ENCODE results near the gene CDKN1A.

The CDKN1A gene

DNA sequence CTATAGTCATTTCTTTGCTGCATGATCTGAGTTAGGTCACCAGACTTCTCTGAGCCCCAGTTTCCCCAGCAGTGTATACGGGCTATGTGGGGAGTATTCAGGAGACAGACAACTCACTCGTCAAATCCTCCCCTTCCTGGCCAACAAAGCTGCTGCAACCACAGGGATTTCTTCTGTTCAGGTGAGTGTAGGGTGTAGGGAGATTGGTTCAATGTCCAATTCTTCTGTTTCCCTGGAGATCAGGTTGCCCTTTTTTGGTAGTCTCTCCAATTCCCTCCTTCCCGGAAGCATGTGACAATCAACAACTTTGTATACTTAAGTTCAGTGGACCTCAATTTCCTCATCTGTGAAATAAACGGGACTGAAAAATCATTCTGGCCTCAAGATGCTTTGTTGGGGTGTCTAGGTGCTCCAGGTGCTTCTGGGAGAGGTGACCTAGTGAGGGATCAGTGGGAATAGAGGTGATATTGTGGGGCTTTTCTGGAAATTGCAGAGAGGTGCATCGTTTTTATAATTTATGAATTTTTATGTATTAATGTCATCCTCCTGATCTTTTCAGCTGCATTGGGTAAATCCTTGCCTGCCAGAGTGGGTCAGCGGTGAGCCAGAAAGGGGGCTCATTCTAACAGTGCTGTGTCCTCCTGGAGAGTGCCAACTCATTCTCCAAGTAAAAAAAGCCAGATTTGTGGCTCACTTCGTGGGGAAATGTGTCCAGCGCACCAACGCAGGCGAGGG, 594 bp upstream of the CDKN1A start:
- DNase-seq (ENCODE audit: insufficient read length, low spot score) (no peak), FAIRE-seq (no peak)
- TF ChIP-seq POLR2A (IDR thresholded peaks at IDR 0.05; ENCODE audit: low read depth, low read length): no peak

DNA sequence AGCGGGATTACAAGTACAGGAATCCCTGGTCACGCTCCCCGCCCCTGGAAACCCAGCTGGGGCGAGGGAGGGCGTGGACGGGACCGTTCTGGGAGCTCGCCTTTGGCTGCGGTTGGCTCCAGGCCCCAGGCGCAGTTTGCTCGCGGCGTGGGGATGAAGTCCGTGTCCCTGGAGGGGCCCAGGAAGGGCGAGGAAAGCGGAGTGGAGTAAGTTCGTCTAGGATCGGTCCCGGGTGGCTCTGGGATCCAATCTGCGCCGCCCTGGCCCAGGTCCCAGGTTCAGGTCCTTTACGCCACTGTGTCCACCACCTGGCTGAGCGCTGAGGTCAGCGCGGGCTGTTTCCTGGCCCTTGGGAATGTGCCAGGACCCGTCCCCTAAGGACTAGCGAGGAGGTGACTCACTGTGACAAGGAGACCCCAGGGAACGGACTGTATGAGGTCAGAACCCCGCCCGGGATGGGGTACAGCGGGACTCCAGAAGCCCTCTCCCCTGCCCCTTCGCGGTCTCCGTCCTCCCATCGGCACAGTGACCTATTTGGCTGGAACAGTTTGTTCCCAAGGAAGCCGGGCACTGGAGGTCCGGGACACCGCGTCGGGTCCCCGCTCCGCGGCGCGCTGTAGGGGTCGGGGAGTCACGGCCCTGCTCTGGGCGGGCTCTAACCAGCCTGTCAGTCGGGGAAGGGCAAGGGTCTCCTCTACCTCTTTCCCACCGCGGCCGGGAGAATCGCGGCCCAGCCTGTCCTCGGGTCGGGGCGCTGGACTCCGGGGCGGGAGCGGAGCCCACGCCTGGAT, 724 bp downstream of the CDKN1A start:
- TF ChIP-seq POLR2A (IDR thresholded peaks at IDR 0.05; ENCODE audit: low read depth, low read length): no peak
- FAIRE-seq (no peak), DNase-seq (ENCODE audit: insufficient read length, low spot score) (peak; percentile 51)

DNA sequence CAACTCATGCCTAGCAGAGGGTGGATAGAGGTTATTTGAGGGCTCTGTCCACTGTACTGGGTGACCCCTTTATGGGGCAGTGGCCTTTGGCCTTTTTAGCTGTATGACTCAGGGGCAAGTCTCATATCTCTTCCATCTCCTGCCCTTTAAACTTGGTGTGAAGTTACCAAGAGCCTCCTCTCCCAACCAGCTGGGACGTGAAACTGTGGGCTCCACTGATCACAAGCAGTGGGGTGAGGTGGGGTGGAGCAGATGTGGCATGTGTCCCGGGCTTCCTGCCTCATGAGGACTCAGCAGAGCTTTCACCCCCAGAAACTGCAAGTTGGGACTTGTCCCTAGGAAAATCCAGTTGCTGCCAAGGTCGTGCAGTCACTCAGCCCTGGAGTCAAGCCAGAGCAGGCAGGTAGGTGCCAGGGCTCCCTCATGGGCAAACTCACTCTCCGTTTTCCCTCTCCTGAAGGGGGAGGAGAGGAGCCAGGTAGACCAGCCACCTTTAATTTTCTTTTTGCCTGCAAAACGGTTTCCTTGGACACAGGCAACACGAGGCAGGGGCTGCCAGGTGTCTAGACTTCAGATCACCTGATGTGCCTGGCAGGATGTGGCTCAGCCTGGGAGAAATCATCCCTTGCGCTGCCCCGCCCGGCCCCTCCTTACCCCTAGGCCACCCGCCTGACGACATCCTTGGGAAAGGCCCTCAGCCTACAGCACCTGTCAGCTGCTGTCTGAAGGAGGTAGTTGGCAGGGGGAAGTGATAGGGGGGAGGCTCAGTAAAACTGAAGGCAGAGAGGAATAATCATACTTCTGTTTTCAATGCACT, 4.0 kb downstream of the CDKN1A start:
- TF ChIP-seq POLR2A (IDR thresholded peaks at IDR 0.05; ENCODE audit: low read depth, low read length): no peak
- DNase-seq (ENCODE audit: insufficient read length, low spot score) (no peak), FAIRE-seq (no peak)

DNA sequence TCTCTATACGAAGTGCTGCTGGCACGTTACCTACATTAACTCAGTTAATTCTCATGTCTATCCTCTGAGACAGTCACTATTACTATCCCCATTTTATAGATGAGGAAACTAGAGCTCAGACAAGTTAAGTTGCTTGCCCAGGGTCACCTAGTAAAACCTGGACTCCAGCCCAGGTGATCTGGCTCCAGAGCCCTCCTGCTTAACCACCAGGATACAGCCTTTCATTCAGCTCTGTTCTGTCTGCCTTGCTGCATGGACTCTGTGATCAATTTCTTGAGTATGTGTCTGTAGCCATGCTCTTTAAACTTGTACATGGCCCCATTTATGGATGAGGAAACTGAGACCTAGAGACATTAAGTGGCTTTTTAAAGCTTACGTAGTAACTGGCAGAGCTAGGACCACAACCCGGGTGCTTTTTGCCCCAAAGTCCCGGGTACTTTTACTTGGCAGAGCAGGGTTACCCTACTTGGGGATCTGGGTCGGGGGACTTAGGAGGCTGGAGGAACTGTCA, 4.7 kb downstream of the CDKN1A start:
- no peak for TF ChIP-seq POLR2A (IDR thresholded peaks at IDR 0.05; ENCODE audit: low read depth, low read length)
- FAIRE-seq (no peak), DNase-seq (ENCODE audit: insufficient read length, low spot score) (no peak)

GRCh38 chr6:36683656-36684446, 5.3 kb downstream of the CDKN1A start:
- DNase-seq (ENCODE audit: insufficient read length, low spot score): no peak
- FAIRE-seq: no peak
- no peak for TF ChIP-seq POLR2A (IDR thresholded peaks at IDR 0.05; ENCODE audit: low read depth, low read length)

DNA sequence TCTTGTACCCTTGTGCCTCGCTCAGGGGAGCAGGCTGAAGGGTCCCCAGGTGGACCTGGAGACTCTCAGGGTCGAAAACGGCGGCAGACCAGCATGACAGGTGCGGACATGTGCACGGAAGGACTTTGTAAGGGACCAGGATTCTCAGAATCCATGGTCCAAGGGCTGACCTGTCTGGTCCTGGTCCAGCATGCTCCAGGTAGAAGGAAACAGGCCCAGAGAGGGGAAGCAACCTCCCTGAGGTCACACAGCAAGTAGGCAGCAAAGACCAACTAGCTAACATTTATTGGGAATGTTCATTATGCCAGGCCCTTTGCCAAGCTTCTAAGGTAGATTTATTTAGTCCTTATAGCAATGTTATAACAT, 5.9 kb downstream of the CDKN1A start:
- DNase-seq (ENCODE audit: insufficient read length, low spot score): no peak
- no peak for FAIRE-seq
- TF ChIP-seq POLR2A (IDR thresholded peaks at IDR 0.05; ENCODE audit: low read depth, low read length): no peak

GRCh38 chr6:36685166-36685924, 6.8 kb downstream of the CDKN1A start:
- TF ChIP-seq POLR2A (IDR thresholded peaks at IDR 0.05; ENCODE audit: low read depth, low read length): no peak
- FAIRE-seq (no peak), DNase-seq (ENCODE audit: insufficient read length, low spot score) (no peak)

- TF ChIP-seq POLR2A (IDR thresholded peaks at IDR 0.05; ENCODE audit: low read depth, low read length): no peak
- DNase-seq (ENCODE audit: insufficient read length, low spot score) (no peak), FAIRE-seq (no peak)
These were observed 7.6 kb downstream of the CDKN1A start for GRCh38 chr6:36685926-36686667.

DNA sequence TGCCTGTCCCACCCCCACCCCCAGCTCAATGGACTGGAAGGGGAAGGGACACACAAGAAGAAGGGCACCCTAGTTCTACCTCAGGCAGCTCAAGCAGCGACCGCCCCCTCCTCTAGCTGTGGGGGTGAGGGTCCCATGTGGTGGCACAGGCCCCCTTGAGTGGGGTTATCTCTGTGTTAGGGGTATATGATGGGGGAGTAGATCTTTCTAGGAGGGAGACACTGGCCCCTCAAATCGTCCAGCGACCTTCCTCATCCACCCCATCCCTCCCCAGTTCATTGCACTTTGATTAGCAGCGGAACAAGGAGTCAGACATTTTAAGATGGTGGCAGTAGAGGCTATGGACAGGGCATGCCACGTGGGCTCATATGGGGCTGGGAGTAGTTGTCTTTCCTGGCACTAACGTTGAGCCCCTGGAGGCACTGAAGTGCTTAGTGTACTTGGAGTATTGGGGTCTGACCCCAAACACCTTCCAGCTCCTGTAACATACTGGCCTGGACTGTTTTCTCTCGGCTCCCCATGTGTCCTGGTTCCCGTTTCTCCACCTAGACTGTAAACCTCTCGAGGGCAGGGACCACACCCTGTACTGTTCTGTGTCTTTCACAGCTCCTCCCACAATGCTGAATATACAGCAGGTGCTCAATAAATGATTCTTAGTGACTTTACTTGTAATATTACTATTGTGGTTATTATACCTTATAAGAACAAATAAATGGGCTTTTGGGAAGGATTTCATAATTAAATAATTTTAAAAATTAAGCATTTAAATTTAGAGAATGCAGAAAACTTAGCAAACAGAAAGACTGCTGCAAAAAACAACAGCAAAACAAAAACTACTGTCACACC, 8.4 kb downstream of the CDKN1A start:
- no peak for DNase-seq (ENCODE audit: insufficient read length, low spot score)

DNA sequence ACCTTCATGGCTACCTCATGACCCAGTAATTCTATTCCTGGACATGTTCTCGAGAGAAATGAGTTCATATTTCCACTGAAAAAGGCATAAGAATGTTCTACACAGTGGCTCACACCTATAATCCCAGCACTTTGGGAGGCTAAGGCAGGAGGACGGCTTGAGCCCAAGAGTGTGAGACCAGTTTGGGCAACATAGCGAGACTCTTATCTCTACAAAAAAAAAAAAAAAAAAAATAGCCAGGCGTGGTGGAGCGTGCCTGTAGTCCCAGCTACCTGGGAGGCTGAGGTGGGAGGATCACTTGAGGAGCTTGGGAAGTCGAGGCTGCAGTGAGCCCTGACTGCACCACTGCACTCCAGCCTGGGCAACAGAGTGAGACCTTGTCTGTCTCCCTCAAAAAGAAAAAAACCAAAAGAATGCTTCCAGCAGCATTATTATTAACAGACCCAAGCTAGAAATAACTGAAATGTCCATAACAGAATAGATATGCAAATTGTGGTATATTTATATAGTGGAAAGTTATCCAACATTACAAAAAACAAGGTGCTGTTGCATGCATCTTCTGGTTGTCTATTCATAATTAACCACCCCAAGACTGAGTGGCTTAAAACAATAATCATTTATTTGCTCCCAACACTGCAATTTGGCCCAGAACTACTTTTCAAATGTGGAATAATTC, 9.7 kb downstream of the CDKN1A start:
- no peak for FAIRE-seq
- no peak for TF ChIP-seq POLR2A (IDR thresholded peaks at IDR 0.05; ENCODE audit: low read depth, low read length)
- no peak for DNase-seq (ENCODE audit: insufficient read length, low spot score)

More for the DNA sequence above, 8.4 kb downstream of the CDKN1A start:
- no peak for FAIRE-seq
- no peak for TF ChIP-seq POLR2A (IDR thresholded peaks at IDR 0.05; ENCODE audit: low read depth, low read length)

GRCh38 chr6:36688739-36689075, 10.2 kb downstream of the CDKN1A start:
- FAIRE-seq: no peak
- TF ChIP-seq POLR2A (IDR thresholded peaks at IDR 0.05; ENCODE audit: low read depth, low read length): no peak
- no peak for DNase-seq (ENCODE audit: insufficient read length, low spot score)
